ENCODE measurements around the gene CHRNB2. TPM values are rescaled to one million over a fixed set of nuclear protein-coding genes. Genes with fewer than 3 reads are reported as not detected.

CHRNB2 gene
- polyA plus RNA-seq, 1 donor from 2014 or later, result 15.5 TPM

DNA sequence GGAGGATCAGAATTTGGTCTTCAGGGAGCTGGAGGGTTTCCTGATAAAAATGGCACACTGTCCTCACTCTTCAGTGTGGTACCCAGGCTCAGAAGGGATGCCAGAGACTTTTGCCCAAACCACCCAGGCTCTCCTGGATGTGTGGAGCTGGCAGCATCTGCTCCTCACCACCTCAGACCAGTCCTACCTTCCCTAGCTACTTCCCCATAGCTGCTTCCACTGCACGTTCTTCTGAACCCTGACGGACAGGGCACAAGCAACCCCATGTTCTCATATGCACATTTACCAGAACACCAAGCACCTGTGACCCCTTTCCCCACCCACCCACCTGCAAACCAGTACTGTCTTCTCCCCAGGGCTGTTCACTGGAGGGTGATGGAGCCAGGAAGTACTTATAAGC lies 35.7 kb downstream of the CHRNB2 start:
- no peaks in the 10 kb centered on the region for H4K20me1 ChIP-seq (ENCODE audit: insufficient read depth)
- TF ChIP-seq, protein P1, sequence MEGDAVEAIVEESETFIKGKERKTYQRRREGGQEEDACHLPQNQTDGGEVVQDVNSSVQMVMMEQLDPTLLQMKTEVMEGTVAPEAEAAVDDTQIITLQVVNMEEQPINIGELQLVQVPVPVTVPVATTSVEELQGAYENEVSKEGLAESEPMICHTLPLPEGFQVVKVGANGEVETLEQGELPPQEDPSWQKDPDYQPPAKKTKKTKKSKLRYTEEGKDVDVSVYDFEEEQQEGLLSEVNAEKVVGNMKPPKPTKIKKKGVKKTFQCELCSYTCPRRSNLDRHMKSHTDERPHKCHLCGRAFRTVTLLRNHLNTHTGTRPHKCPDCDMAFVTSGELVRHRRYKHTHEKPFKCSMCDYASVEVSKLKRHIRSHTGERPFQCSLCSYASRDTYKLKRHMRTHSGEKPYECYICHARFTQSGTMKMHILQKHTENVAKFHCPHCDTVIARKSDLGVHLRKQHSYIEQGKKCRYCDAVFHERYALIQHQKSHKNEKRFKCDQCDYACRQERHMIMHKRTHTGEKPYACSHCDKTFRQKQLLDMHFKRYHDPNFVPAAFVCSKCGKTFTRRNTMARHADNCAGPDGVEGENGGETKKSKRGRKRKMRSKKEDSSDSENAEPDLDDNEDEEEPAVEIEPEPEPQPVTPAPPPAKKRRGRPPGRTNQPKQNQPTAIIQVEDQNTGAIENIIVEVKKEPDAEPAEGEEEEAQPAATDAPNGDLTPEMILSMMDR (IDR thresholded peaks at IDR 0.05; ENCODE audit: poor library complexity, severe bottlenecking), result no peak
- no peak for TF ChIP-seq EP300 (conservative IDR thresholded peaks at IDR 0.05; ENCODE audit: poor library complexity, severe bottlenecking)

GRCh38 chr1:154605534-154605933 lies 38.0 kb downstream of the CHRNB2 start:
- no peak overlapping the region for H3K9ac ChIP-seq (ENCODE audit: low read length)
- H3K27me3 ChIP-seq (ENCODE audit: insufficient read depth, low read depth, low read length), result no peaks in the 10 kb centered on the region
- no peaks in the 10 kb centered on the region for H3K9me2 ChIP-seq (ENCODE audit: insufficient read depth, low read length)
- TF ChIP-seq MXI1 (conservative IDR thresholded peaks at IDR 0.05; ENCODE audit: poor library complexity, severe bottlenecking), result no peak
- no peak for TF ChIP-seq TAF1 (IDR thresholded peaks at IDR 0.05; ENCODE audit: low read depth)
- no peak for TF ChIP-seq POLR2AphosphoS5 (IDR thresholded peaks at IDR 0.05)
- TF ChIP-seq EP300 (conservative IDR thresholded peaks at IDR 0.05; ENCODE audit: poor library complexity, severe bottlenecking), result no peak
- TF ChIP-seq, protein P1 (IDR thresholded peaks at IDR 0.05; ENCODE audit: poor library complexity, severe bottlenecking), result no peak
- TF ChIP-seq EZH2 (IDR thresholded peaks at IDR 0.05; ENCODE audit: borderline replicate concordance, insufficient read depth, low read length, poor library complexity, severe bottlenecking), result no peak
- no peak for TF ChIP-seq RAD21 (conservative IDR thresholded peaks at IDR 0.05)
- TF ChIP-seq REST (IDR thresholded peaks at IDR 0.05; ENCODE audit: borderline replicate concordance), result no peak
- TF ChIP-seq SMC3 (conservative IDR thresholded peaks at IDR 0.05; ENCODE audit: poor library complexity), result no peak
- no peak overlapping the region for H3K27ac ChIP-seq (ENCODE audit: low read length)
- peaks cover 42% of the 10 kb centered on the region for H3K79me2 ChIP-seq (replicated peaks; ENCODE audit: insufficient read depth, low read length)
- H2AFZ ChIP-seq (ENCODE audit: low read depth, low read length), result no peak overlapping the region
- no peaks in the 10 kb centered on the region for H3K36me3 ChIP-seq (ENCODE audit: insufficient read depth, low read length)
- H3K4me2 ChIP-seq (ENCODE audit: low read length), result no peak overlapping the region
- no peaks in the 10 kb centered on the region for H3F3A ChIP-seq (ENCODE audit: insufficient read depth, low read length, poor library complexity, severe bottlenecking)
- no peaks in the 10 kb centered on the region for H4K20me1 ChIP-seq (ENCODE audit: insufficient read depth)
- H3K9me3 ChIP-seq (ENCODE audit: low read length), result no peaks in the 10 kb centered on the region
- H3K4me3 ChIP-seq (ENCODE audit: low read length), result no peak overlapping the region

More for the DNA sequence above, 35.7 kb downstream of the CHRNB2 start:
- Histone ChIP-seq H3K36me3 (ENCODE audit: insufficient read depth, low read length) (no peaks in the 10 kb centered on the region), H3K4me3 (ENCODE audit: low read length) (no peak overlapping the region), H3F3A (ENCODE audit: insufficient read depth, low read length, poor library complexity, severe bottlenecking) (no peaks in the 10 kb centered on the region), H3K27ac (ENCODE audit: low read length) (no peak overlapping the region), H3K4me2 (ENCODE audit: low read length) (no peak overlapping the region), H3K27me3 (ENCODE audit: insufficient read depth, low read depth, low read length) (no peaks in the 10 kb centered on the region), H3K79me2 (replicated peaks; ENCODE audit: insufficient read depth, low read length) (peaks cover 42% of the 10 kb centered on the region), H3K9me2 (ENCODE audit: insufficient read depth, low read length) (no peaks in the 10 kb centered on the region), H2AFZ (ENCODE audit: low read depth, low read length) (no peak overlapping the region), H3K9me3 (ENCODE audit: low read length) (no peaks in the 10 kb centered on the region), H3K9ac (ENCODE audit: low read length) (no peak overlapping the region)

Measured in neural cell (in vitro differentiated cells).